Osteoblast (primary cell): Measurements from ENCODE around the gene S100G. TPM values are rescaled to one million over a fixed set of nuclear protein-coding genes. Genes with fewer than 3 reads are reported as not detected.

Experiments used
- DNase-seq: peaks from one replicate; pipeline ENCODE4 v3.0.0; 2011; ENCODE audit warnings: low spot score, mixed read lengths; ENCODE audit not compliant: insufficient read length; ENCODE audit errors: missing footprints
- H2AFZ ChIP-seq: 2 replicates; pipeline ENCODE4 v1.6.0; 2011; ENCODE audit warnings: mild to moderate bottlenecking, low read length
- H3K27ac ChIP-seq: 2 replicates; pipeline ENCODE4 v1.5.1; 2011; ENCODE audit warnings: mild to moderate bottlenecking, low read depth, low read length, moderate library complexity
- H3K27me3 ChIP-seq: 2 replicates; pipeline ENCODE4 v1.6.0; 2012; ENCODE audit warnings: mild to moderate bottlenecking, control low read depth, inconsistent platforms, low read length, moderate library complexity; ENCODE audit not compliant: insufficient read depth
- H3K36me3 ChIP-seq: 2 replicates; pipeline ENCODE4 v1.5.1; 2011; ENCODE audit warnings: mild to moderate bottlenecking, low read length, control low read depth, moderate library complexity; ENCODE audit not compliant: insufficient read depth
- H3K4me1 ChIP-seq: 2 replicates; pipeline ENCODE4 v1.5.1; 2011; ENCODE audit warnings: mild to moderate bottlenecking, low read length, control low read depth, moderate library complexity; ENCODE audit not compliant: insufficient read depth
- H3K4me2 ChIP-seq: 2 replicates; pipeline ENCODE4 v1.6.0; 2011; ENCODE audit warnings: mild to moderate bottlenecking, low read length; ENCODE audit not compliant: insufficient read depth
- H3K4me3 ChIP-seq: fragments of 200-600 bp; sonication (generic); 3 replicates; pipeline ENCODE4 v1.5.1; 2012; ENCODE audit warnings: mild to moderate bottlenecking, low read length, inconsistent platforms; ENCODE audit not compliant: insufficient read depth
- H3K79me2 ChIP-seq: 2 replicates; pipeline ENCODE4 v1.6.0; 2012; ENCODE audit warnings: mild to moderate bottlenecking, low read length, control low read depth, inconsistent platforms; ENCODE audit not compliant: insufficient read depth
- H3K9me3 ChIP-seq: 2 replicates; pipeline ENCODE4 v1.5.1; 2011; ENCODE audit warnings: low read depth, low read length, control low read depth
- H4K20me1 ChIP-seq: 2 replicates; pipeline ENCODE4 v1.6.0; 2012; ENCODE audit warnings: mild to moderate bottlenecking, low read length, control low read depth; ENCODE audit not compliant: insufficient read depth
- CTCF ChIP-seq: IDR thresholded peaks from 2 replicates; pipeline ENCODE4 v1.5.1; 2011; ENCODE audit warnings: mild to moderate bottlenecking, low read depth, low read length, moderate library complexity; ENCODE audit errors: extremely low read depth
- total RNA-seq: library from RNA; depleted of rRNA; stranded (reverse); fragments of >200 nt; gene quantifications from 2 replicates; pipeline ENCODE4 v1.2.3, GENCODE V29; 2012

S100G gene
- total RNA-seq, 1 donor = not detected

DNA sequence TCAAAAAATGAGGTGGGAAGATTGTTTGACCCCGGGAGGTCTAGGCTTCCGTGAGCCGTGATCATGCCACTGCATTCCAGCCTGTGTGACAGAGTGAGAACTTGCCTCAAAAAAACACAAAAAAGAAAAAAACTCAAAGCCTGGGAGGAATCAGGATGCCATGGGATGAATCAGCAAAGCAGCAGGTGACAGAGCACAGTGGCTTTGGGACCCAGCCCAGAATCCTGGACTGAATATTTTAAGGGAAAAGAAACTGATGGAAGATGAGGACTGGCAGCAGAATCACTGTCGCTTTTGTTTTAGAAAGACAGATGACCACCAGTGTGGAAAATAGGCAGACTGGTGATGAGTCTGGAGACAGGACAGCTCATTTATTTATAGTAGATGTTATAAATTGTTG is 16.6 kb downstream of the S100G start:
- H3K4me2 ChIP-seq = no peak overlapping the region
- H3K36me3 ChIP-seq = no peaks in the 10 kb centered on the region
- no peaks in the 10 kb centered on the region for H3K27me3 ChIP-seq
- H3K27ac ChIP-seq = no peak overlapping the region
- no peaks in the 10 kb centered on the region for H4K20me1 ChIP-seq
- no peaks in the 10 kb centered on the region for H3K9me3 ChIP-seq
- H2AFZ ChIP-seq = no peak overlapping the region
- H3K79me2 ChIP-seq = no peaks in the 10 kb centered on the region
- peaks cover 9% of the 10 kb centered on the region for H3K4me1 ChIP-seq
- TF ChIP-seq CTCF = no peak
- H3K4me3 ChIP-seq = no peak overlapping the region
- peak; percentile 78 for DNase-seq

GRCh38 chrX:16671005-16671404 is 21.0 kb downstream of the S100G start:
- Histone ChIP-seq H4K20me1 (no peaks in the 10 kb centered on the region), H3K9me3 (no peaks in the 10 kb centered on the region), H3K36me3 (no peaks in the 10 kb centered on the region), H3K4me2 (no peak overlapping the region), H3K79me2 (no peaks in the 10 kb centered on the region), H3K27ac (no peak overlapping the region), H3K4me3 (no peak overlapping the region), H3K27me3 (no peaks in the 10 kb centered on the region), H2AFZ (no peak overlapping the region), H3K4me1 (peaks cover 9% of the 10 kb centered on the region)
- peak; percentile 55 for TF ChIP-seq CTCF
- peak; percentile 90 for DNase-seq

- H3K79me2 ChIP-seq = no peaks in the 10 kb centered on the region
- H3K36me3 ChIP-seq = no peaks in the 10 kb centered on the region
- H3K4me2 ChIP-seq = no peak overlapping the region
- no peak overlapping the region for H3K4me3 ChIP-seq
- H3K9me3 ChIP-seq = no peaks in the 10 kb centered on the region
- no peaks in the 10 kb centered on the region for H4K20me1 ChIP-seq
- DNase-seq = no peak
- H3K4me1 ChIP-seq = no peaks in the 10 kb centered on the region
- no peak overlapping the region for H3K27ac ChIP-seq
- no peak overlapping the region for H2AFZ ChIP-seq
- H3K27me3 ChIP-seq = no peaks in the 10 kb centered on the region
- TF ChIP-seq CTCF = no peak
These were observed 28.7 kb downstream of the S100G start for GRCh38 chrX:16678689-16679088.

GRCh38 chrX:16683007-16683664 is 33.2 kb downstream of the S100G start:
- Histone ChIP-seq H3K4me3 (no peak overlapping the region), H4K20me1 (no peaks in the 10 kb centered on the region), H3K27me3 (no peaks in the 10 kb centered on the region), H3K79me2 (no peaks in the 10 kb centered on the region), H3K4me2 (no peak overlapping the region), H3K36me3 (no peaks in the 10 kb centered on the region), H3K27ac (no peak overlapping the region), H2AFZ (no peak overlapping the region), H3K4me1 (no peaks in the 10 kb centered on the region), H3K9me3 (no peaks in the 10 kb centered on the region)
- TF ChIP-seq CTCF = no peak
- no peak for DNase-seq
